Measurements from ENCODE around the gene RHOC.

RHOC gene

DNA sequence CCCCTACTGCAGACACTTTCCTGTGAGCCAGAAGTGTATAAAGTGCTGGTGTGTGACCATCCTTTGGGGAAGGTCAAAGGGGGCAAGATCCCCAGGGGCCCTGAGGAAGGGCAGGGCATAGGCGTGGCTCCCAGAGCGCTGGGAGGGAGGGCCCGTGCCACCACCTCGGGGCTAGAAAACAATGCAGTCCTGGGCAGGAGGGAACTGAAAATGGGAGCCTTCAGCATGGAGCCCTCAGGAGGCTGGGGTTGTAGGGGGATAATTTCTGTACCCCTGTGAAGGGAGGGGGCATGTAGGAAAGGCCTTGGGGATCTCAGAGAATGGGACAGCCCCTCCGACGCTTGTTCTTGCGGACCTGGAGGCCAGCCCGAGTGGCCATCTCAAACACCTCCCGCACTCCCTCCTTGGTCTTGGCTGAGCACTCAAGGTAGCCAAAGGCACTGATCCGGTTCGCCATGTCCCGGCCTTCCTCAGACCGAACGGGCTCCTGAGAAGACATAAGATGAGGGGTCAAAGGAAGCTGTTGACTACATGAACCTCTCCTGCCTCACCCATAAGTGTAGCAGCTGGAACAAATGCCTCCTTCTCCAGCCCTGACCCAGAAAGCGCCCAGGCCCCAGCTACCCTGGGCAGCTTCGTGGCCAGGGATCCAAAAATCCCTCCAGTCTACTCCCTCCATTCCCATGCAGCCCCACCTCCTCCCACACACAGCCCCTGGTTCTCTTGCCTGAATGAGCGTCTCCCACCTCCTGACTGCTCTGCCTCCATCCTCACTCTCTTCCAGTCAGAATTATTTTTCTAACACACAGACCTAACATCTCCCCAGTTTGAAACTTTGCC, 5.5 kb downstream of the RHOC start:
- no peak for DNase-seq (ENCODE audit: low read depth)

DNA sequence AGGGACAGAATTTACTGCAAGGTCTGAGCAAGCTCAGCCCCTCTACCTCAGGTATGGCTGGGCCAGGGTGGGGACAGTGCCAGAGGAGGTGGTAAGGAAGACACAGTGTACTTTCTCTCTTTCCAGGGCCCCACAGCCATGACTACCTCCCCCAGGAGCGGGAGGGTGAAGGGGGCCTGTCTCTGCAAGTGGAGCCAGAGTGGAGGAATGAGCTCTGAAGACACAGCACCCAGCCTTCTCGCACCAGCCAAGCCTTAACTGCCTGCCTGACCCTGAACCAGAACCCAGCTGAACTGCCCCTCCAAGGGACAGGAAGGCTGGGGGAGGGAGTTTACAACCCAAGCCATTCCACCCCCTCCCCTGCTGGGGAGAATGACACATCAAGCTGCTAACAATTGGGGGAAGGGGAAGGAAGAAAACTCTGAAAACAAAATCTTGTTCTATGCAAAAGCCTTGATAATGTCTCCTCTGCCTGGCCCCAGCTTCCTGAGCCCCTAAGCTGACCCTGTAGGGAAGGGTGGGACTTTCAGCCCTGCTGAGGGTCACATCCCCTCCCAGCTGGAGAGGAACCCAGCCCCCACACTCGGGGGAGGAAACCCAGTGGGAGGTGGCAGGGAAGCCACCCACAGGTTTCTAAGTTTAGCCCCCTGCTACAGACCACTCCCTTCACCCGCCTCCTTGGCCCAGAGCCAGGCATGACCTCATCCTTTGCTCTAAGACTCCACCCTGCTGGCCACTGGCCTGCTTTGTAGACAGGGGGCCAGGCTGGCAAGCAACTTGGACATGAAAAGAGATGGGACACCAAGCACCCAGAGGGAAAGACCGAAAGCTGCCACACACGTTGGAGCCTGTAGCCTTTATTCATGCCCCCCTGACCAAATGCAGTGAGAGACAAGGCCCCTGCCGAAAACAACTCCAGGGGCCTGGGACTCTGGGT, 6.4 kb downstream of the RHOC start:
- DNase-seq (ENCODE audit: low read depth): peak; percentile 98

DNA sequence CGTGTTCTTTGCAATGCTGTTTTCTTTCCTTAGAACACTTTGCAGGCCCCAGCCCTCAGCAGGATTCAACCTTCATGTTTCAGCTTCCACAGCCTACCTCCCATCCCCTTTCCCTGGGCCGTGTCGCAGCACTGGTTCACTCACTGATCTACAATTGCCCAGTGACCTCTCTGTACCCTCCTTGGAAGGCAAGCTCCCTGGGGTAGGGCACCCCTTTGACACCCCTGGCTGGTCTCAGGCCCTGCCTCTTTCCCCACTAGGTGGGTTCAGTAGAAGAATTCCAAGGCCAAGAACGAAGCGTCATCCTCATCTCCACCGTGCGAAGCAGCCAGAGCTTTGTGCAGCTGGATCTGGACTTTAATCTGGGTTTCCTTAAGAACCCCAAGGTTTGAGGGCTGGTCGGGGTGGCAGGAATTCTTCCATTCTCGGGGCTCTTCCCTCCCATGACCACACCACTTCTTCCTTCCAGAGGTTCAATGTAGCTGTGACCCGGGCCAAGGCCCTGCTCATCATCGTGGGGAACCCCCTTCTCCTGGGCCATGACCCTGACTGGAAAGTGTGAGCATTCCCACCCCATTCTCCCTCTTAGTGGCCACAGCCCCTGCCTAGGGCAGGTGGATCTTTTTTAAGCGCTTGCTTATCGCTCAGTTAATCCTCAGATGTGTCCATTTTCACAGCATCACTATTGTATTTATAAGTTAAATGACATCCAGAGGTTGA, 7.3 kb downstream of the RHOC start:
- DNase-seq (ENCODE audit: low read depth): no peak

DNA sequence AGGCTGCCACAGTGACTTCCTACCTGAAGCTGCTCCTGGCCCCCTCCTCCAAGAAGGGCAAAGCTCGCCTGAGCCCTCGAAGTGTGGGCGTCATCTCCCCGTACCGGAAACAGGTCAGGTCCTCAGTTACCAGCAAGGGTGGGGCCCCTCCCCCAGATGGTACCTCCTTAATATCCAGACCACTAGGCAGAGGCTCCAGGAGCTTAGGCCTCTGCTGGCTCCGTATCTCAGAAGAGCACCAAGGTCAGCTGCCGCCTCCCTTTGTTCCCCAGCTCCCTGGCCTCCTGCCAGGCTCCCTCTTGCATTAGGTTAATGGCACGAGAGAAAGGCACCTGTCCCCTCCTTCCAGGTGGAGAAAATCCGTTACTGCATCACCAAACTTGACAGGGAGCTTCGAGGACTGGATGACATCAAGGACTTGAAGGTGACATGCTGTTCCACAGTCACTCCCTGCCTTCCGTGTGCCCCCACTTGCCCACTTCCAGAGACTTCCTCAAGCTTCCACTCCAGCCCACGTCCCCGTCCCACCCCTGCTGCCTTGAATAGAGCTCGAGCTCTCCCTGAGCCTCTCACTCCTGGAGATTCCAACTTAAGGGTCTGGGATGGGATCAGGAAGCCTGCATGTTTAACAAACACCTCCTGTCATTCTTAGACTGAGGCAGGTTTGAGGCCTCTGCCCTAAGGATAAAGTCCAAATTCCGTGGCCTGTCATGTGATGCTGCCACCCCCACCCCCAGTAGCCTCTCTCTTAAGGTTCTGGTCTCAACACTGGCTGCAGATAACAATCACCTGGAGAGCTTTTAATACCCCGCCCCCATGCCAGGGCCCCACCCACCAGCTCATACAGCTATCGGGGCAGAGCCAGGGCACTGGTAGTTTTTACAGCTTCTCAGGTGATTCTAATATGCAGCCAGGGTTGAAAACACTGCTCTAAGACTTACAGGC, 8.3 kb downstream of the RHOC start:
- DNase-seq (ENCODE audit: low read depth): no peak

DNA sequence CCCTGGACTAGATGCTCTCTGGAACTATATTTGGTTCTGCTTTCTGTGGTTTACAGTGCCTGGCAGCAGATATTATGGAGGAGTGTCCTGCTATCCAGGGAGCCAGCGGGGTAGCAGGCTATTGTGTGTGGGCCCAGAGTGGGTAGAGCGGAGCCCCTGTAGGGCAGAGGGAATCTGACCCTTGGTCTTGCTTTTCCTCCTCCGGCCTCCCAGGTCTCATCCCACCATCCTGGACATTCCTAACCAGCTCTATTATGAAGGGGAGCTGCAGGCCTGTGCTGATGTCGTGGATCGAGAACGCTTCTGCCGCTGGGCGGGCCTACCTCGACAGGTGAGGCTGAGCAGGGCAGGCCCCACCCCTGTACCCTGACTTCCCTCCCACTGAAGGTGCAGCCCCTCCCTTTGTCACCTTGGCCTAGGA, 9.1 kb downstream of the RHOC start:
- DNase-seq (ENCODE audit: low read depth): no peak

DNA sequence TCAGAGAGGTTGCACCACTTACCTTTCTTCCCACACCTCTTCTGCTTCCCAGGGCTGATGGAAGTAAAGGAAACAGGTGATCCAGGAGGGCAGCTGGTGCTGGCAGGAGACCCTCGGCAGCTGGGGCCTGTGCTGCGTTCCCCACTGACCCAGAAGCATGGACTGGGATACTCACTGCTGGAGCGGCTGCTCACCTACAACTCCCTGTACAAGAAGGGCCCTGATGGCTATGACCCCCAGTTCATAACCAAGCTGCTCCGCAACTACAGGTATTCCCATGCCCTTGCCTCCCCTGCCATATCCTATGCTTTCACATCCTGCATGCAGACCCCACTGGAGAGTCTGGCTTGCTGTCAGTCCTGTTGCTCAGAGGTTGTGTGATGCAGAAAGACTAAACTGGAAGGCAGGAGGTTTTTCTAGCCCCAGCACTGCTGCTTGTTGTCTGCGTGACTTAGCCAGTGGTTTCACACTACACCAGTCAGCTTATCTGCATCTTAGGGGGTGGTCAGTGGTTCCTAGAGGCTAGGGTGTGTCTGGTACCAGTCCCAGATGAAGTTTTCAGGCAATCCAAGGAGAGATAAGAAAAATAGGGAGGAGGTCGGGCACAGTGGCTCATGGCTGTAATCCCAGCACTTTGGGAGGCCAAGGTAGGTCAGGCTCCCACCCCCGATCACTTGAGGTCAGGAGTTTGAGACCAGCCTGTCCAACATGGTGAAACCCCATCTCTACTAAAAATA, 10.2 kb downstream of the RHOC start:
- DNase-seq (ENCODE audit: low read depth): no peak

DNA sequence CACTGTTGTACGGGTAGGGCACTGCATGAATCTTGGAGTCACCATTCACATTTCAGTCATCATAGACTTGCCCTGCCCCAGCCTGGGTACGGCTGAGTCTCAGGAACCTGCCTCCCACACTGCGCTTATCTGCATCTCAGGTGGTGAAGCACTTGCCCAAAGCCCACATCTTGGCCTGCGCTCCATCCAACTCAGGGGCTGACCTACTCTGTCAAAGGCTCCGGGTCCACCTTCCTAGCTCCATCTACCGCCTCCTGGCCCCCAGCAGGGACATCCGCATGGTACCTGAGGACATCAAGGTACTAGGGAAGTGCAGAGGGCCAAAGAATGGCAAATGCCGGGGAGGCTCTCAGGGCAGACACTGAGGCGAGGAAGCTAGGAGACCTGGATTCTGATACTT, 11.7 kb downstream of the RHOC start:
- no peak for DNase-seq (ENCODE audit: low read depth)

DNA sequence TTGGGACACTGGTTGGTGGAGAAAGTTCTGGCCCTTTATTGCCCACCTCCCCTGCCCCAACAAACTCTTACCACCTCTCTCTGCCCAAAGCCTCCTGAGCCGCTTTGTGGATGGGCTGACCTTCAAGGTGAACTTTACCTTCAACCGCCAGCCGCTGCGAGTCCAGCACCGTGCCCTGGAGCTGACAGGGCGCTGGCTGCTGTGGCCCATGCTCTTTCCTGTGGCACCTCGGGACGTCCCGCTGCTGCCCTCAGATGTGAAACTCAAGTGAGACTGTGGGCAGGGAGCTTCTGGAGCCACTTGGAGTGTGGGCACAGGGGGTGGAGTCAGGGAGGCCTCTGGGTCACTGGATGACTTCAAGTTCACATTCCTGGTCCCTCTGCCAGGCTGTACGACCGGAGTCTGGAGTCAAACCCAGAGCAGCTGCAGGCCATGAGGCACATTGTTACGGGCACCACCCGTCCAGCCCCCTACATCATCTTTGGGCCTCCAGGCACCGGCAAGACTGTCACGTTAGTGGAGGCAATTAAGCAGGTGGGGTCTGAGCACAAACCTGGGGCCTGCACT, 12.5 kb downstream of the RHOC start:
- DNase-seq (ENCODE audit: low read depth): no peak

DNA sequence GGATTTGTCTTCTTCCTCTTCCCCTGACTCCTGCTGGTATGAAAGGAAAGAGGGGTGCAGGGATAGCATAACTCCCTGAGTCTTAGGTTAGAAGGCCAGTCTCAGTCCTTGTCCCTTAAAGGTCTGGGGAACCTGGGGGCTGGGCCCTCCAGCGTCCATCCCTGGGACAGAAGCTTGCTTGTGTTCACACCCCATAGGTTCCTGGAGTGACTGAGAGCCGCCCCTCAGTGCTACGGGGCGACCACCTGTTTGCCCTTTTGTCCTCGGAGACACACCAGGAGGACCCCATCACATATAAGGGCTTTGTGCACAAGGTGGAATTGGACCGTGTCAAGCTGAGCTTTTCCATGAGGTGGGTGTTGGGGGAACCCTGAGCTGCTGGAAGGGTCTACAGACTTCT, 13.1 kb downstream of the RHOC start:
- DNase-seq (ENCODE audit: low read depth): no peak

DNA sequence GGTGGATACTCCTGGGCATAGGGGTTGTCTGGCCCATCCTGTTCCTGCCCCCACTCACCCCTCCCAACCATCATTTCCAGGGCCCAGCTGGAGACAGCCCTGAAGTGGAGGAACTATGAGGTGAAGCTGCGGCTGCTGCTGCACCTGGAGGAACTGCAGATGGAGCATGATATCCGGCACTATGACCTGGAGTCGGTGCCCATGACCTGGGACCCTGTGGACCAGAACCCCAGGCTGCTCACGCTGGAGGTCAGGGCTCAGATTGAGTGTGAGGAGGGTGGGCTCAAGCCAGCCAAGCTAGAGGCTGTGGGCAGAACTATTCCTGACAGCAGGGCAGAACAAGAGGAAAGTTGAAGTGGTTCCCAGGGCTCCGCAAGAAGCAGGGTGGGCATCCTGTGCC, 14.2 kb downstream of the RHOC start:
- no peak for DNase-seq (ENCODE audit: low read depth)

DNA sequence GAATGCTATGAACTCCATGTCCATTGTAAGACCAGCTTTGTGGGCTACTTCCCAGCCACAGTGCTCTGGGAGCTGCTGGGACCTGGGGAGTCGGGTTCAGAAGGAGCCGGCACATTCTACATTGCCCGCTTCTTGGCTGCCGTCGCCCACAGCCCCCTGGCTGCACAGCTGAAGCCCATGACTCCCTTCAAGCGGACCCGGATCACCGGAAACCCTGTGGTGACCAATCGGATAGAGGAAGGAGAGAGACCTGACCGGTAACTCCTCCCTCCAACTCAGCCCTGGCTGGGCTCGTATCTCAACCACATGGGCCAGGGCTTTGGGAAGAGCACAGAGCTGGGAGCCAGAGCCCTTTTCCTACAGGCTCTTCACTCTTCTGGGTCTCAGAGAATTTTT, 17.1 kb downstream of the RHOC start:
- no peak for DNase-seq (ENCODE audit: low read depth)

DNA sequence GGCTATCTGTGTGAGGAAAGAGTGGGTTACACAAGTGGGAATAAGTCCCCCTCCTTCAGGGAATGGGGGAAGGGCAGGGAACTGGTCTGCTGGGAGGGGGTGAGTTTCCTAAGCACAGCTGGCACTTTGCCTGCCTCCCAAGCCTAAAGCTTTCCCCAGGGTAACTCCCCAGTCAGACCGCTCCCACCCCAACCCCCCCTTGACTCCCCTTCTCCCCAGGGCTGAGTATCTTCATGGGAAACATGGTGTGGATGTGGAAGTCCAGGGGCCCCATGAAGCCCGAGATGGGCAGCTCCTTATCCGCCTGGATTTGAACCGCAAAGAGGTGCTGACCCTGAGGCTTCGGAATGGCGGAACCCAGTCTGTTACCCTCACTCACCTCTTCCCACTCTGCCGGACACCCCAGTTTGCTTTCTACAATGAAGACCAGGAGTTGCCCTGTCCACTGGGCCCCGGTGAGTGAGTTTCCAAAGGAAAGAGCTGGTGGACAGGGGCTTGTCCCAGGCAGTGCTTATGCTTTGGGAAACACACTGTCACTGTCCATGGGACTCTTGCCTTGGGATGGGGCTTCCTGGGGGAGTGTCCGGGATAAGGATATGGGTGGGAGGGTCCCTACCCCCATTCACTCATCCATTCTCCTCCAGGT, 17.6 kb downstream of the RHOC start:
- no peak for DNase-seq (ENCODE audit: low read depth)

DNA sequence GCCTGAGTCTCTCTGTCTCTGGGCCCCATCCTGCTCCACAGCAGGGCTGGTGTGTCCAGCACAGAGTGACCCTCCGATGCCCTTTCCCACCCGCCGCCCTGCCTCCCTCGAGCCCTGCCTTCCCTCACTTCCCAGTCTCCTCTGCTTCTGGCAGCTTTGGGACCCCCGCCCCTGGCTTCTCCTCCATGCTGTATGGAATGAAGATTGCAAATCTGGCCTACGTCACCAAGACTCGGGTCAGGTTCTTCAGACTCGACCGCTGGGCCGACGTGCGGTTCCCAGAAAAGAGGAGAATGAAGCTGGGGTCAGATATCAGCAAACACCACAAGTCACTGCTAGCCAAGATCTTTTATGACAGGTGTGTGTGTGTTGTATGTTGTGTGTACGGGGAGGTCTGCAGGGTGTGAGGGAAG, 18.1 kb downstream of the RHOC start:
- no peak for DNase-seq (ENCODE audit: low read depth)

DNA sequence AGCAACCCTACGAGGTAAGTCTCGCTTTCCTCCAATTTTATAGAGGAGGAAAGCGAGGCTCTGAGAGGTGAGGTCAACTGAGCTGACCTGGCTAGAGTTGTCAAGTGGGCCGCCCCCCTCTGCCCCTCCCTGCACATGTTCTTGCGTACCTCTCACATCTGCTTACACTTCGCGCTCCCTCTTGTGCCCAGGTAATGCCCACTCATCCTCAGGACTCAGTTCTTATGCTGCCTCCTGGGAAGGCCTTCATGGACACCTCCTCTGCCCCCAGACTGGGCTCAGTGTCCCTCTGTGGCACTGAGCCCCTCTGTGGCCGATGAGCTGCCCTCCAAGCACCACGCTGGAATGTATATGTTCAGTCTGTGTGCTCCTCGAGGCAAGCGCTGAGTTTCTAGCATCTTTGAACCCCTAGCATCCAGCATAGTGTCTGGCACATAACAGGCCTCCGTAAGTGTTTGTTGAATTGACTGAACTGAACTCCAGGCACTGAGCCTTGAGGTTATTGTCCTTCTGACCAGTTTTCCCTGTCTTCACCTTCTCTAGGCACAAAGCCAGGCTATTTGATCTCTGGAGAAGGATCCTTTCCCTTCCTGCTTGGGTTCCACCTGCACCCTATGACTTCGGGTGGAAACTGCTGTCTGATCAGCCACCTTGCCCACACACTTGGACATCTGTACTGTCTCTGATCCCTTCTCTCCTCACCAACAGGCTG, 19.0 kb downstream of the RHOC start:
- DNase-seq (ENCODE audit: low read depth): no peak

DNA sequence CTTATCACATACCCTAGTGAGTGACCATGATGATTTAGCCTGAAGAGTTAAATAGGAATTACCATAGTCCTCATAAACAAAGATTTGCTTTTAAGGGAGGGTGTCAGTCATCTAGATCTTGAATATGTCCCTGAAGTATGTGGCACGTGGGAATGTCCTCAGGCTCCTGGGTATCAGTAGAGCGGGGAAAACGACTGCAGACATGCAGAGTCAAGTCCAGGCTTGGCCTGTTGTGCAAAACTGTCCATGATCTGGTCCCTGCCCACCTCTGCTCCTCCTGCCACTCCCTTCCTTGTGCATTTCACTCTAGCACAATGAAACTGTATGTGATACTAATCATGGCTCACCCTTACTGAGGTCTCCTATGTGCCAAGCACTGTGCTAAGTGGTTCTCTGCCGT, 19.6 kb downstream of the RHOC start:
- no peak for DNase-seq (ENCODE audit: low read depth)

DNA sequence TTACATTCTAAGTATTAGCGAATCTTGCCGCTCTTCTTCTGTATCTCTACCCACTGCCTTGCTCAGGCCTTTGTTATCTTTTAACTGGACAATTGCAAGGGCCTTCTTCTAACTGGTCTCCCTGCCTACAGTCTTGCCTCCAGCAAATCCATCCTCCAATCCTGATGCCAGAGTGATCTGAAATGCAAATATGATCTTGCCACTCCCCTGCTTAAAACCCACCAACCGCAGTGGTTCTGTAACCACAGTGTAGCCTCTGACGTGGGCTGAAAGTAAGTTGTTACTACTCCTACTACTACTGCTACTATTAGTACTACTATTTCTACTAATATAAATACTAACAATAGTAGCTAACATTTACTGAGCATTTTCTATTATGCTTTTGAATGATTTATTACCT, 20.1 kb downstream of the RHOC start:
- no peak for DNase-seq (ENCODE audit: low read depth)

DNA sequence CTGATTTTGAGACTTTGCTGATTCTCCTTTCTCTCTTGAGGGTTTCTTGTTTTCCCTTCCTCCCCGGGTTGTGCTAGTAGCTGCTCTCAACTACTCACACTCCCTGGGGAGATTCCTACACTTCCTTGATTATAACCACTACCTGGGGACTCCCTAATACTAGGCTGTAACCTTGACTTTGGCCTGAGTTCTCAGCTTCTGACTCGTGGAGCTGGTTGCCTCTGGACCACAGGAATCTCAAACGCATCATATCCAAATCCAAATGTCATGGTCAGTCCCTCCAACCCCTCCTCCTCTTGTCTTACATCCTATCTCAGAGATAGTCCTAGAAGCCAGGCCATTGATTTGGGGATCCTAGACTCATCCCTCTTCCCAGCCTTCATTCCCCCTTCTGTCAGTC, 20.5 kb downstream of the RHOC start:
- DNase-seq (ENCODE audit: low read depth): peak; percentile 43

DNA sequence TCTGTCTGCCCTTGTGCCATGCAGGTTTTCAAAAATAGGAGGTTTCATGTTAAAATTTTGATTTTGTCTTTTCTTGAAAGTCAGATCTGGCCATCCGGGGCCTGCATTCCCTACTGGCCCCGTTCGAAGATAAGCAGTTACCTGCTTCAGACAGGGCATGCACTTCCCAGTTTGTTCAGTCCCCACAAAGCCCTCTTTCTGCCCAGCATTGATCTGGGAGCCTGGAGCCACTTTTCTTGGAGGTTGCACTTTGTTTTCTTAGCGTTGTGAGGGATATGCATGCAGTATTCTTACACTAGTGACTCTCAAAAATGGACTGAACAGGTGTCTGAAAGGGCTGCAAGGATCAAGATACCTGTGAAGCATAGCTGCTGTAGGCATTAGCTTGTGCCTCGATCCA, 21.0 kb downstream of the RHOC start:
- no peak for DNase-seq (ENCODE audit: low read depth)

DNA sequence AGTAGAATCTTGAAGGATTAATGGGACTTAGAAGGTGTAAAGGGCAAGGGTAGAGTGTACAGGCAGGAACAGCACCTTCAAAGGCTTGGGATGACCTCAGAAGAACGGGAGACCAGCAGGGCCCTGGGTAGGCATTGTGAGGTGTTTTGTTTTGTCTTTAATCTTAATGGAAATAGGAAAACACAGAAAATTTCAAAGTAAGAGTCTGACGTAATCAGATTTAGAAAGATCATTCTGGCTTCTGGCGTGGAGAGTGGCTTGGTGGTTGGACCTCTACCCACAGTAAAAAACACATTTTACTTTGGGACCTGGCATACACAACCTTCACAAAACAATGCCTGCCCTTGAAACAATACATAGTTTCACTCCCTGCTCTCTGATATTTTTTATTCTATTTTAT, 28.3 kb downstream of the RHOC start:
- DNase-seq (ENCODE audit: low read depth): no peak

Measured in EH (cell line).